ENCODE results near the gene CLEC4M. TPM values are rescaled to one million over a fixed set of nuclear protein-coding genes. Genes with fewer than 3 reads are reported as not detected.

Gene CLEC4M
- total and polyA plus RNA-seq, 4 donors, result 22.2 to 33.5 (median 32.9) TPM

DNA sequence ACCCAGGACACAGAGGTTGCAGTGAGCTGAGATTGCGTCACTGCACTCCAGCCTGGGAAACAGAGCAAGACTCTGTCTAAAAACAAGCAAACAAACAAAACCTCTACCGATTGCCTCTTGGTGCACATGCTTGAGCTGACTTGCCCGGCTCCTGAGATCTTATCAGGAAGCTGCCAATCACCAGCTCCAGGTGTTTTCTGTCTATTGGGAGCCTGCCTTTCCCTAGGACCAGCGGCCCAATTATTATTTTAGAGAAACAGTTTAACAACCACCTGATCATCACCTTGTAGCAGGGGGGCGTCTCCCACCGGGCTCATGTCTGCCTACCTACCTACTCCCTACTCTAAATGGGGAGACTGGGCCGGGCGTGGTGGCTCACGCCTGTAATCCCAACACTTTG, 10.8 kb downstream of the CLEC4M start:
- Histone ChIP-seq H3K9ac (ENCODE audit: low read depth in 1 of 2, low read length in 2 of 2) (no peak overlapping the region), H3K27ac (ENCODE audit: low read depth in 1 of 2, low read length in 2 of 2) (no peak overlapping the region), H3K4me1 (ENCODE audit: control insufficient read depth in 4 of 4, insufficient read depth in 4 of 4, low read length in 3 of 4) (no peaks in the 10 kb centered on the region), H3K27me3 (ENCODE audit: control insufficient read depth in 4 of 4, insufficient read depth in 4 of 4, low read length in 3 of 4) (no peaks in the 10 kb centered on the region), H3K36me3 (ENCODE audit: control insufficient read depth in 4 of 4, insufficient read depth in 3 of 4, low read depth in 1 of 4, low read length in 3 of 4) (no peaks in the 10 kb centered on the region), H3K9me3 (ENCODE audit: control insufficient read depth in 4 of 4, low read length in 3 of 4) (no peaks in the 10 kb centered on the region), H3K4me3 (ENCODE audit: low read depth in 1 of 3, low read length in 3 of 3) (no peak overlapping the region)
- TF ChIP-seq RAD21 (IDR thresholded peaks at IDR 0.05) (no peak), HNF4A (conservative IDR thresholded peaks at IDR 0.05) (no peak), GABPA (IDR thresholded peaks at IDR 0.05 in 1 of 2, conservative IDR thresholded peaks at IDR 0.05 in 1 of 2) (no peak), RXRA (IDR thresholded peaks at IDR 0.05) (no peak), FOXA1 (IDR thresholded peaks at IDR 0.05) (no peak), TAF1 (conservative IDR thresholded peaks at IDR 0.05) (no peak), HNF4G (IDR thresholded peaks at IDR 0.05) (no peak), YY1 (IDR thresholded peaks at IDR 0.05) (no peak), EGR1 (IDR thresholded peaks at IDR 0.05; ENCODE audit: low read depth in 2 of 2) (no peak), NR2F2 (IDR thresholded peaks at IDR 0.05) (no peak), JUND (IDR thresholded peaks at IDR 0.05) (no peak), FOXA2 (IDR thresholded peaks at IDR 0.05) (no peak), SP1 (IDR thresholded peaks at IDR 0.05) (no peak)
- TF ChIP-seq, protein P1, sequence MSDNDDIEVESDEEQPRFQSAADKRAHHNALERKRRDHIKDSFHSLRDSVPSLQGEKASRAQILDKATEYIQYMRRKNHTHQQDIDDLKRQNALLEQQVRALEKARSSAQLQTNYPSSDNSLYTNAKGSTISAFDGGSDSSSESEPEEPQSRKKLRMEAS (IDR thresholded peaks at IDR 0.05), result no peak
- TF ChIP-seq, protein P2, sequence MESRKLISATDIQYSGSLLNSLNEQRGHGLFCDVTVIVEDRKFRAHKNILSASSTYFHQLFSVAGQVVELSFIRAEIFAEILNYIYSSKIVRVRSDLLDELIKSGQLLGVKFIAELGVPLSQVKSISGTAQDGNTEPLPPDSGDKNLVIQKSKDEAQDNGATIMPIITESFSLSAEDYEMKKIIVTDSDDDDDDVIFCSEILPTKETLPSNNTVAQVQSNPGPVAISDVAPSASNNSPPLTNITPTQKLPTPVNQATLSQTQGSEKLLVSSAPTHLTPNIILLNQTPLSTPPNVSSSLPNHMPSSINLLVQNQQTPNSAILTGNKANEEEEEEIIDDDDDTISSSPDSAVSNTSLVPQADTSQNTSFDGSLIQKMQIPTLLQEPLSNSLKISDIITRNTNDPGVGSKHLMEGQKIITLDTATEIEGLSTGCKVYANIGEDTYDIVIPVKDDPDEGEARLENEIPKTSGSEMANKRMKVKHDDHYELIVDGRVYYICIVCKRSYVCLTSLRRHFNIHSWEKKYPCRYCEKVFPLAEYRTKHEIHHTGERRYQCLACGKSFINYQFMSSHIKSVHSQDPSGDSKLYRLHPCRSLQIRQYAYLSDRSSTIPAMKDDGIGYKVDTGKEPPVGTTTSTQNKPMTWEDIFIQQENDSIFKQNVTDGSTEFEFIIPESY (IDR thresholded peaks at IDR 0.05), result no peak
- TF ChIP-seq, protein P3, sequence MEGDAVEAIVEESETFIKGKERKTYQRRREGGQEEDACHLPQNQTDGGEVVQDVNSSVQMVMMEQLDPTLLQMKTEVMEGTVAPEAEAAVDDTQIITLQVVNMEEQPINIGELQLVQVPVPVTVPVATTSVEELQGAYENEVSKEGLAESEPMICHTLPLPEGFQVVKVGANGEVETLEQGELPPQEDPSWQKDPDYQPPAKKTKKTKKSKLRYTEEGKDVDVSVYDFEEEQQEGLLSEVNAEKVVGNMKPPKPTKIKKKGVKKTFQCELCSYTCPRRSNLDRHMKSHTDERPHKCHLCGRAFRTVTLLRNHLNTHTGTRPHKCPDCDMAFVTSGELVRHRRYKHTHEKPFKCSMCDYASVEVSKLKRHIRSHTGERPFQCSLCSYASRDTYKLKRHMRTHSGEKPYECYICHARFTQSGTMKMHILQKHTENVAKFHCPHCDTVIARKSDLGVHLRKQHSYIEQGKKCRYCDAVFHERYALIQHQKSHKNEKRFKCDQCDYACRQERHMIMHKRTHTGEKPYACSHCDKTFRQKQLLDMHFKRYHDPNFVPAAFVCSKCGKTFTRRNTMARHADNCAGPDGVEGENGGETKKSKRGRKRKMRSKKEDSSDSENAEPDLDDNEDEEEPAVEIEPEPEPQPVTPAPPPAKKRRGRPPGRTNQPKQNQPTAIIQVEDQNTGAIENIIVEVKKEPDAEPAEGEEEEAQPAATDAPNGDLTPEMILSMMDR (IDR thresholded peaks at IDR 0.05; ENCODE audit: low read depth, low read length, missing input control), result no peak
- TF ChIP-seq, protein P4, sequence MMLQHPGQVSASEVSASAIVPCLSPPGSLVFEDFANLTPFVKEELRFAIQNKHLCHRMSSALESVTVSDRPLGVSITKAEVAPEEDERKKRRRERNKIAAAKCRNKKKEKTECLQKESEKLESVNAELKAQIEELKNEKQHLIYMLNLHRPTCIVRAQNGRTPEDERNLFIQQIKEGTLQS (IDR thresholded peaks at IDR 0.05), result no peak
- 70% methylated on average over 9 of the region's 9 CpGs for WGBS
- DNase-seq (ENCODE audit: low spot score), result no peak

DNA sequence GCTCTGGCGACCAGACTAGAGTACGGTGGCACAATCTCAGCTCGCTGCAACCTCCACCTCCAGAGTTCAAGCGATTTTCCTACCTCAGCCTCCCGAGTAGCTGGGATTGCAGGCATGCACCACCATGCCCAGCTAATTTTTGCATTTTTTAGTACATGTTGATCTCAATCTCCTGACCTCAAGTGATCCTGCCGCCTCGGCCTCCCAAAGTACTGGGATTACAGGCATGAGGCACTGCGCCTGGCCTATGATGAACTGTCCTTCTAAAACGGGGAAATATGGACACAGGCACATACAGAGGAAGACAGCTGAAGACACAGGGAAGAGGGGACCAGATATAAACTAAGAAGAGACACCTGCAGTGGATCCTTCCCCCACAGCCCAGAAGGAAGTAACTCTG, 12.7 kb downstream of the CLEC4M start:
- no peaks in the 10 kb centered on the region for H3K4me1 ChIP-seq (ENCODE audit: control insufficient read depth in 4 of 4, insufficient read depth in 4 of 4, low read length in 3 of 4)
- DNase-seq (ENCODE audit: low spot score), result no peak
- H3K9me3 ChIP-seq (ENCODE audit: control insufficient read depth in 4 of 4, low read length in 3 of 4), result peaks cover 0 to 3% (median 0%) of the 10 kb centered on the region in 4 donors
- no peaks in the 10 kb centered on the region for H3K36me3 ChIP-seq (ENCODE audit: control insufficient read depth in 4 of 4, insufficient read depth in 3 of 4, low read depth in 1 of 4, low read length in 3 of 4)
- 88% methylated on average over 9 of the region's 9 CpGs for WGBS
- TF ChIP-seq, protein P3 (IDR thresholded peaks at IDR 0.05; ENCODE audit: low read depth, low read length, missing input control), result no peak
- TF ChIP-seq EGR1 (IDR thresholded peaks at IDR 0.05; ENCODE audit: low read depth in 2 of 2) (no peak), FOXA1 (IDR thresholded peaks at IDR 0.05) (no peak), YY1 (IDR thresholded peaks at IDR 0.05) (no peak), GABPA (IDR thresholded peaks at IDR 0.05 in 1 of 2, conservative IDR thresholded peaks at IDR 0.05 in 1 of 2) (no peak), HNF4G (IDR thresholded peaks at IDR 0.05) (no peak), NR2F2 (IDR thresholded peaks at IDR 0.05) (no peak)
- TF ChIP-seq, protein P4 (IDR thresholded peaks at IDR 0.05), result no peak
- TF ChIP-seq, protein P2 (IDR thresholded peaks at IDR 0.05), result no peak
- TF ChIP-seq, protein P1 (IDR thresholded peaks at IDR 0.05), result no peak
- H3K27me3 ChIP-seq (ENCODE audit: control insufficient read depth in 4 of 4, insufficient read depth in 4 of 4, low read length in 3 of 4), result no peaks in the 10 kb centered on the region
- no peak overlapping the region for H3K9ac ChIP-seq (ENCODE audit: low read depth in 1 of 2, low read length in 2 of 2)
- no peak overlapping the region for H3K27ac ChIP-seq (ENCODE audit: low read depth in 1 of 2, low read length in 2 of 2)
- H3K4me3 ChIP-seq (ENCODE audit: low read depth in 1 of 3, low read length in 3 of 3), result no peak overlapping the region

Data from liver (tissue), 9 donors.